Keratinocyte (primary cell): ENCODE data around the gene LYRM2. TPM values are rescaled to one million over a fixed set of nuclear protein-coding genes. Genes with fewer than 3 reads are reported as not detected.

Source experiments
- DNase-seq: peaks from one replicate; pipeline ENCODE4 v3.0.0-alpha.2; 2011; ENCODE audit warnings: low read depth, missing footprints, low spot score
- FAIRE-seq: peaks from 2 replicates; lab custom pipeline; 2011; peaks lifted over from hg19 to GRCh38; lab: Jason Lieb, UNC
- H2AFZ ChIP-seq: 2 replicates; pipeline ENCODE4 v1.6.0; 2012; ENCODE audit warnings: low read length, control low read depth, inconsistent platforms; ENCODE audit not compliant: control insufficient read depth
- H3K27ac ChIP-seq: 2 replicates; pipeline ENCODE4 v1.5.1; 2011; ENCODE audit warnings: low read length; ENCODE audit not compliant: control insufficient read depth, insufficient read depth
- H3K27me3 ChIP-seq: 3 replicates; pipeline ENCODE4 v1.6.0; 2011; ENCODE audit warnings: low read length; ENCODE audit not compliant: control insufficient read depth, insufficient read depth; ENCODE audit errors: extremely low read depth
- H3K36me3 ChIP-seq, 2 experiments: 2 replicates in 1 of 2; 3 replicates in 1 of 2; pipeline ENCODE4 v1.5.1; 2011; ENCODE audit warnings: low read length in 2 of 2, mild to moderate bottlenecking in 1 of 2; ENCODE audit not compliant: control insufficient read depth in 2 of 2, insufficient read depth in 2 of 2; ENCODE audit errors: extremely low read depth in 1 of 2
- H3K4me1 ChIP-seq: 3 replicates; pipeline ENCODE4 v1.5.1; 2011; ENCODE audit warnings: low read length; ENCODE audit not compliant: control insufficient read depth, insufficient read depth; ENCODE audit errors: extremely low read depth
- H3K4me2 ChIP-seq: 3 replicates; pipeline ENCODE4 v1.6.0; 2011; ENCODE audit warnings: low read depth, low read length; ENCODE audit not compliant: control insufficient read depth, insufficient read depth; ENCODE audit errors: extremely low read depth
- H3K4me3 ChIP-seq, 3 experiments: fragments of 200-600 bp in 1 of 3; sonication (generic) in 1 of 3; 2 replicates in 2 of 3; 3 replicates in 1 of 3; pipeline ENCODE4 v1.5.1; 2011 to 2016; ENCODE audit warnings: low read length in 3 of 3, mild to moderate bottlenecking in 3 of 3, control low read depth in 2 of 3, inconsistent platforms in 1 of 3, low read depth in 1 of 3, mixed read lengths in 1 of 3, mixed run types in 1 of 3, moderate library complexity in 1 of 3; ENCODE audit not compliant: control insufficient read depth in 2 of 3, insufficient read depth in 2 of 3; ENCODE audit errors: extremely low read depth in 1 of 3
- H3K79me2 ChIP-seq: 2 replicates; pipeline ENCODE4 v1.6.0; 2012; ENCODE audit warnings: low read length; ENCODE audit not compliant: control insufficient read depth, insufficient read depth
- H3K9ac ChIP-seq: 3 replicates; pipeline ENCODE4 v1.6.0; 2011; ENCODE audit warnings: low read length; ENCODE audit not compliant: control insufficient read depth, insufficient read depth; ENCODE audit errors: extremely low read depth
- H3K9me1 ChIP-seq: 3 replicates; pipeline ENCODE4 v1.6.0; 2011; ENCODE audit warnings: low read length; ENCODE audit not compliant: control insufficient read depth, insufficient read depth; ENCODE audit errors: extremely low read depth
- H3K9me3 ChIP-seq: 2 replicates; pipeline ENCODE4 v1.5.1; 2012; ENCODE audit warnings: low read depth, low read length; ENCODE audit not compliant: control insufficient read depth
- H4K20me1 ChIP-seq: 3 replicates; pipeline ENCODE4 v1.6.0; 2011; ENCODE audit warnings: low read length; ENCODE audit not compliant: control insufficient read depth, insufficient read depth; ENCODE audit errors: extremely low read depth
- CTCF ChIP-seq, 3 experiments: IDR thresholded peaks in 1 of 3; conservative IDR thresholded peaks in 1 of 3; optimal IDR thresholded peaks in 1 of 3; 2 replicates in 2 of 3; 3 replicates in 1 of 3; pipeline versions ENCODE3 to v1.5.1; 2011; ENCODE audit warnings: low read length in 3 of 3, mild to moderate bottlenecking in 3 of 3, moderate library complexity in 2 of 3, control low read depth in 1 of 3, inconsistent platforms in 1 of 3; ENCODE audit not compliant: insufficient read depth in 2 of 3; ENCODE audit errors: extremely low read depth in 1 of 3
- EZH2 ChIP-seq: IDR thresholded peaks from one replicate; pipeline ENCODE4 v1.6.1; 2012; ENCODE audit warnings: inconsistent platforms, mild to moderate bottlenecking, low read length, moderate library complexity
- dilution Hi-C: fragments of 300-500 bp; cut with MboI; formaldehyde crosslinking; loops from one replicate; pipeline ENCODE4 v1.7.0; 2020; ENCODE audit warnings: low sequenced_read_pairs; ENCODE audit not compliant: extremely low pct_ligation_motif_present
- polyA plus RNA-seq, 5 experiments: library from polyadenylated mRNA; depleted of rRNA in 3 of 5; stranded (reverse) in 3 of 5; stranded (forward) in 1 of 5; unstranded in 1 of 5; fragments of >200 nt; gene quantifications; 1 replicate in 1 of 5; 2 replicates in 3 of 5; 3 replicates in 1 of 5; pipeline versions ENCODE4 v1.2.1 to v1.2.3, GENCODE V29; 2011 to 2012; ENCODE audit warnings: missing spikeins in 2 of 5, low read depth in 1 of 5, low replicate concordance in 1 of 5

Gene LYRM2
- polyA plus RNA-seq, 1 donor (not counting 4 experiments of a cell fraction or from before 2014, with no cell fraction given): 43.0 TPM

GRCh38 chr6:89566930-89567629, 71.5 kb downstream of the LYRM2 start:
- no peak overlapping the region for H3K4me3 ChIP-seq
- H3K27me3 ChIP-seq: peaks cover 3% of the 10 kb centered on the region
- no peaks in the 10 kb centered on the region for H3K9me3 ChIP-seq
- DNase-seq (no peak), FAIRE-seq (no peak)
- H4K20me1 ChIP-seq: no peaks in the 10 kb centered on the region
- dilution Hi-C loops: no loop called here
- H3K9ac ChIP-seq: no peak overlapping the region
- no peaks in the 10 kb centered on the region for H3K36me3 ChIP-seq
- H3K9me1 ChIP-seq: no peaks in the 10 kb centered on the region
- no peaks in the 10 kb centered on the region for H3K79me2 ChIP-seq
- TF ChIP-seq CTCF (optimal IDR thresholded peaks at IDR 0.05 in 1 of 3, IDR thresholded peaks at IDR 0.05 in 1 of 3, conservative IDR thresholded peaks at IDR 0.05 in 1 of 3; ENCODE audit: extremely low read depth in 1 of 3, insufficient read depth in 2 of 3, low read length in 3 of 3) (no peak), EZH2 (no peak)
- no peak overlapping the region for H3K27ac ChIP-seq
- H2AFZ ChIP-seq: no peak overlapping the region
- no peak overlapping the region for H3K4me2 ChIP-seq
- H3K4me1 ChIP-seq: no peaks in the 10 kb centered on the region

- H3K4me3 ChIP-seq: no peak overlapping the region
- dilution Hi-C loops: no loop called here
- DNase-seq (no peak), FAIRE-seq (no peak)
- H3K27me3 ChIP-seq: peaks cover 3% of the 10 kb centered on the region
- H3K4me1 ChIP-seq: no peaks in the 10 kb centered on the region
- H3K9me3 ChIP-seq: no peaks in the 10 kb centered on the region
- no peaks in the 10 kb centered on the region for H4K20me1 ChIP-seq
- no peaks in the 10 kb centered on the region for H3K9me1 ChIP-seq
- H3K79me2 ChIP-seq: no peaks in the 10 kb centered on the region
- no peaks in the 10 kb centered on the region for H3K36me3 ChIP-seq
- H3K4me2 ChIP-seq: no peak overlapping the region
- no peak overlapping the region for H3K27ac ChIP-seq
- no peak overlapping the region for H3K9ac ChIP-seq
- H2AFZ ChIP-seq: no peak overlapping the region
- TF ChIP-seq EZH2 (no peak), CTCF (optimal IDR thresholded peaks at IDR 0.05 in 1 of 3, IDR thresholded peaks at IDR 0.05 in 1 of 3, conservative IDR thresholded peaks at IDR 0.05 in 1 of 3; ENCODE audit: extremely low read depth in 1 of 3, insufficient read depth in 2 of 3, low read length in 3 of 3) (no peak)
These were observed 72.3 kb downstream of the LYRM2 start for GRCh38 chr6:89566008-89566800.
